GM23338 (cell line): Measurements from ENCODE around the gene PAPOLB. TPM values are rescaled to one million over a fixed set of nuclear protein-coding genes. Genes with fewer than 3 reads are reported as not detected.

Source experiments
- ATAC-seq: fragments of 200-7000 bp; cut with Tn5 transposase; 3 replicates; pipeline ENCODE4 v1.9.1; 2020
- DNase-seq: peaks from one replicate; pipeline ENCODE4 v3.0.0-alpha.2; 2015; ENCODE audit warnings: low spot score
- H2AFZ ChIP-seq: fragments of 200-600 bp; sonication (generic); 2 replicates; pipeline ENCODE4 v1.8.0; 2016; ENCODE audit warnings: antibody characterized with exemption, mild to moderate bottlenecking, moderate library complexity
- H3F3A ChIP-seq: fragments of 200-600 bp; sonication (generic); replicated peaks from 2 replicates; pipeline ENCODE4 v1.8.0; 2017; ENCODE audit warnings: antibody characterized with exemption, mixed run types, low read depth
- H3K27ac ChIP-seq: fragments of 200-600 bp; sonication (generic); 2 replicates; pipeline ENCODE4 v1.6.1; 2016; ENCODE audit warnings: low read depth
- H3K27me3 ChIP-seq: fragments of 200-600 bp; sonication (generic); 2 replicates; pipeline ENCODE4 v1.8.0; 2016; ENCODE audit warnings: mild to moderate bottlenecking, mixed run types, moderate library complexity; ENCODE audit not compliant: insufficient read depth
- H3K36me3 ChIP-seq: fragments of 200-600 bp; sonication (generic); 2 replicates; pipeline ENCODE4 v1.8.0; 2016; ENCODE audit warnings: mild to moderate bottlenecking; ENCODE audit not compliant: insufficient read depth
- H3K4me1 ChIP-seq: fragments of 200-600 bp; sonication (generic); 2 replicates; pipeline ENCODE4 v1.8.0; 2016; ENCODE audit warnings: mild to moderate bottlenecking, moderate library complexity; ENCODE audit not compliant: insufficient read depth
- H3K4me2 ChIP-seq: fragments of 200-600 bp; sonication (generic); 2 replicates; pipeline ENCODE4 v1.7.1; 2017; ENCODE audit warnings: mixed run types
- H3K4me3 ChIP-seq: fragments of 200-600 bp; sonication (generic); 2 replicates; pipeline ENCODE4 v1.6.1; 2016; ENCODE audit warnings: mixed run types
- H3K79me2 ChIP-seq: fragments of 200-600 bp; sonication (generic); replicated peaks from 2 replicates; pipeline ENCODE4 v1.8.0; 2017; ENCODE audit warnings: mild to moderate bottlenecking; ENCODE audit not compliant: insufficient read depth
- H3K9me2 ChIP-seq: fragments of 200-600 bp; sonication (generic); 2 replicates; pipeline ENCODE4 v1.8.0; 2017; ENCODE audit not compliant: insufficient read depth
- H4K20me1 ChIP-seq: fragments of 200-600 bp; sonication (generic); replicated peaks from 2 replicates; pipeline ENCODE4 v1.8.0; 2017; ENCODE audit warnings: mild to moderate bottlenecking; ENCODE audit not compliant: insufficient read depth
- H3K27ac Mint-ChIP-seq: 2 replicates; pipeline ENCODE4 v1.8.0; 2020; ENCODE audit warnings: inconsistent platforms, mild to moderate bottlenecking, moderate library complexity, mixed read lengths
- H3K27me3 Mint-ChIP-seq: 3 replicates; pipeline ENCODE4 v1.8.0; 2022; ENCODE audit warnings: low read depth, mild to moderate bottlenecking, moderate library complexity, mixed read lengths, inconsistent platforms; ENCODE audit not compliant: insufficient read depth, poor library complexity
- H3K36me3 Mint-ChIP-seq: 3 replicates; pipeline ENCODE4 v1.8.0; 2021; ENCODE audit warnings: low read depth, mild to moderate bottlenecking, inconsistent platforms, moderate library complexity, mixed read lengths
- H3K4me1 Mint-ChIP-seq: 3 replicates; pipeline ENCODE4 v1.8.0; 2020; ENCODE audit warnings: mild to moderate bottlenecking, inconsistent platforms, mixed read lengths
- H3K4me3 Mint-ChIP-seq: 3 replicates; pipeline ENCODE4 v1.8.0; 2021; ENCODE audit warnings: moderate library complexity, mild to moderate bottlenecking, inconsistent platforms, mixed read lengths
- H3K9me3 Mint-ChIP-seq: 3 replicates; pipeline ENCODE4 v1.8.0; 2020; ENCODE audit warnings: moderate library complexity, mild to moderate bottlenecking, inconsistent platforms, mixed read lengths
- CREB1 ChIP-seq: fragments of 250-450 bp; sonication (Bioruptor Pico); IDR thresholded peaks from 2 replicates; pipeline ENCODE4 v1.5.0; 2020; ENCODE audit warnings: low read depth, mild to moderate bottlenecking, moderate library complexity
- EZH2phosphoT487 ChIP-seq: fragments of 200-600 bp; sonication (generic); IDR thresholded peaks from one replicate; pipeline ENCODE4 v1.8.1; 2018; ENCODE audit warnings: antibody characterized with exemption; ENCODE audit not compliant: unreplicated experiment
- JUNB ChIP-seq: IDR thresholded peaks from one replicate; pipeline ENCODE4 v1.6.1; 2016; ENCODE audit warnings: antibody characterized with exemption; ENCODE audit not compliant: unreplicated experiment
- POLR2AphosphoS5 ChIP-seq: IDR thresholded peaks from 2 replicates; pipeline ENCODE4 v1.6.1; 2016; ENCODE audit warnings: antibody characterized with exemption, low read depth
- STAT1 ChIP-seq: IDR thresholded peaks from one replicate; pipeline ENCODE4 v1.6.1; 2016; ENCODE audit warnings: antibody characterized with exemption; ENCODE audit not compliant: unreplicated experiment
- ZNF114 ChIP-seq: fragments of 250-450 bp; sonication (Bioruptor Pico); IDR thresholded peaks from 2 replicates; pipeline ENCODE4 v1.5.0; 2020; ENCODE audit warnings: mild to moderate bottlenecking, moderate library complexity
- ZNF331 ChIP-seq: fragments of 250-450 bp; sonication (Bioruptor Pico); IDR thresholded peaks from 2 replicates; pipeline ENCODE4 v1.5.0; 2020; ENCODE audit warnings: low read depth, mild to moderate bottlenecking, moderate library complexity
- polyA plus RNA-seq: library from polyadenylated mRNA; unstranded; fragments of >200 nt; fragmentation: Nextera tagmentation; extraction: Ambion mirVana; gene quantifications from 2 replicates; pipeline ENCODE4 v1.2.1, GENCODE V29; 2016
- total RNA-seq: library from RNA; depleted of rRNA; stranded (reverse); fragments of >200 nt; shearing (Covaris generic); gene quantifications from 2 replicates; pipeline ENCODE4 v1.2.3, GENCODE V29; 2014
- TF ChIP-seq, protein P1 (sequence below): IDR thresholded peaks from 2 replicates; pipeline ENCODE4 v1.6.1; 2016; ENCODE audit warnings: antibody characterized with exemption
- TF ChIP-seq, protein P2 (sequence below): IDR thresholded peaks from one replicate; pipeline ENCODE4 v1.6.1; 2018; ENCODE audit warnings: antibody characterized with exemption; ENCODE audit not compliant: unreplicated experiment

Gene PAPOLB
- total and polyA plus RNA-seq, 2 experiments from 2014 or later: 0.08 to 0.42 TPM

DNA sequence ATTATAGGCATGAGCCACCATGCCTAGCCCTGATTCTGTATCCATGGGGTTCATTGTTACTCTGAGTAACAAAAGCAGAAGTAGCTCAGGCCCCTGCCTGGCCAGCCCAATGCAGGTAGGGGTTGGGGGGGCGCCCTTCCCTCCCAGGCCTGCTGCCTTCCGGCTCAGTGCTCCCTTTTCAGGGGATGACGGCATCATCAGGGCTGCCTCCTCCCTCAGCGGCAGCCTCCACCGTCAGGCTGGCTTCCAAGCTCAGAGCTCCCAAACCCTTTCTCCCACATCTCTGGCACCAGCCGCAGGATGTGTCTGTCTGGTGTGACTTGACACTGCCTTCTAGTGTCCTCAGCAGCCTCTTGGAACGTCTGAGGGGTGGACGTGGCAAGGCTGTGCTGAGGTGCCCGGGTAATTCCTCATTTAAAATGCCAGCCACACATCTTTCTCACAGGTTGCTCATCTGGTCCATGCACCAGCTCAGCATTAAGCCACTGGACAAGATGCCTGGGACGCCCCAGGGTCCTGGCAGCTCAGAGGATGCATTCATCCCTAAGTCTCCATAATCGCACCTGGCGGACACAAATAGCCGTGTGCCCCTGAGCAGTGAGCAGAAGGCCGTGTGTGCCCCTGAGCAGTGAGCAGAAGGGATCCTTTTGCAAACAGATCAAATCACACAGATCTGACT, 38.2 kb downstream of the PAPOLB start (continued):
- TF ChIP-seq, protein P1, sequence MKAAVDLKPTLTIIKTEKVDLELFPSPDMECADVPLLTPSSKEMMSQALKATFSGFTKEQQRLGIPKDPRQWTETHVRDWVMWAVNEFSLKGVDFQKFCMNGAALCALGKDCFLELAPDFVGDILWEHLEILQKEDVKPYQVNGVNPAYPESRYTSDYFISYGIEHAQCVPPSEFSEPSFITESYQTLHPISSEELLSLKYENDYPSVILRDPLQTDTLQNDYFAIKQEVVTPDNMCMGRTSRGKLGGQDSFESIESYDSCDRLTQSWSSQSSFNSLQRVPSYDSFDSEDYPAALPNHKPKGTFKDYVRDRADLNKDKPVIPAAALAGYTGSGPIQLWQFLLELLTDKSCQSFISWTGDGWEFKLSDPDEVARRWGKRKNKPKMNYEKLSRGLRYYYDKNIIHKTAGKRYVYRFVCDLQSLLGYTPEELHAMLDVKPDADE: no peak
- no peak for TF ChIP-seq ZNF114 (CRISPR knock-in tag)
- TF ChIP-seq, protein P2, sequence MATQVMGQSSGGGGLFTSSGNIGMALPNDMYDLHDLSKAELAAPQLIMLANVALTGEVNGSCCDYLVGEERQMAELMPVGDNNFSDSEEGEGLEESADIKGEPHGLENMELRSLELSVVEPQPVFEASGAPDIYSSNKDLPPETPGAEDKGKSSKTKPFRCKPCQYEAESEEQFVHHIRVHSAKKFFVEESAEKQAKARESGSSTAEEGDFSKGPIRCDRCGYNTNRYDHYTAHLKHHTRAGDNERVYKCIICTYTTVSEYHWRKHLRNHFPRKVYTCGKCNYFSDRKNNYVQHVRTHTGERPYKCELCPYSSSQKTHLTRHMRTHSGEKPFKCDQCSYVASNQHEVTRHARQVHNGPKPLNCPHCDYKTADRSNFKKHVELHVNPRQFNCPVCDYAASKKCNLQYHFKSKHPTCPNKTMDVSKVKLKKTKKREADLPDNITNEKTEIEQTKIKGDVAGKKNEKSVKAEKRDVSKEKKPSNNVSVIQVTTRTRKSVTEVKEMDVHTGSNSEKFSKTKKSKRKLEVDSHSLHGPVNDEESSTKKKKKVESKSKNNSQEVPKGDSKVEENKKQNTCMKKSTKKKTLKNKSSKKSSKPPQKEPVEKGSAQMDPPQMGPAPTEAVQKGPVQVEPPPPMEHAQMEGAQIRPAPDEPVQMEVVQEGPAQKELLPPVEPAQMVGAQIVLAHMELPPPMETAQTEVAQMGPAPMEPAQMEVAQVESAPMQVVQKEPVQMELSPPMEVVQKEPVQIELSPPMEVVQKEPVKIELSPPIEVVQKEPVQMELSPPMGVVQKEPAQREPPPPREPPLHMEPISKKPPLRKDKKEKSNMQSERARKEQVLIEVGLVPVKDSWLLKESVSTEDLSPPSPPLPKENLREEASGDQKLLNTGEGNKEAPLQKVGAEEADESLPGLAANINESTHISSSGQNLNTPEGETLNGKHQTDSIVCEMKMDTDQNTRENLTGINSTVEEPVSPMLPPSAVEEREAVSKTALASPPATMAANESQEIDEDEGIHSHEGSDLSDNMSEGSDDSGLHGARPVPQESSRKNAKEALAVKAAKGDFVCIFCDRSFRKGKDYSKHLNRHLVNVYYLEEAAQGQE: no peak
- TF ChIP-seq CREB1 (CRISPR knock-in tag): no peak

DNA sequence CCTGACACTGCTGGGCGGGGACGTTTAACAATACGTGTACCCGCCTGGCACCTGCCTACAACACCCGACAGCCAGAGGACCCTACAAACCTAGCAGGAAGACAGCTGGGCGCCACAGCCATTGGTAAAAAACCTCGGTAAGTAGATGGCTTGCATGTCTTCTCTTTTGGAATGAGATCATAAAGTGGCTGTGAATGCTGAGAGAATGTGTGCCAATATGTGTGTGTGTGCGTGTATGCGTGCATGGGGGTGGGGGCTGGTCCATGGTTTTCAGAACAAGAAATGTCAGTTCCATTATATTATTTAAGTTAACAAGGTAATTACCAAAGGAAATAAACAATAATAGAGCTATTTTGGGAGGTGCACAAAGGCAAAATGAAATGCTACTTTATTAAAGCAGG, 39.2 kb downstream of the PAPOLB start:
- H3K4me1 Mint-ChIP-seq: no peaks in the 10 kb centered on the region
- H3K27me3 ChIP-seq: no peaks in the 10 kb centered on the region
- H3K36me3 Mint-ChIP-seq: no peaks in the 10 kb centered on the region
- H3K4me1 ChIP-seq: no peaks in the 10 kb centered on the region
- no peak overlapping the region for H2AFZ ChIP-seq
- H3K4me3 Mint-ChIP-seq: no peak overlapping the region
- H3K9me3 Mint-ChIP-seq: no peaks in the 10 kb centered on the region
- no peak overlapping the region for H3K4me3 ChIP-seq
- no peak overlapping the region for H3K4me2 ChIP-seq
- no peaks in the 10 kb centered on the region for H3K9me2 ChIP-seq
- no peak overlapping the region for H3K27ac Mint-ChIP-seq
- H4K20me1 ChIP-seq: no peaks in the 10 kb centered on the region
- DNase-seq: no peak
- no peaks in the 10 kb centered on the region for H3F3A ChIP-seq
- H3K79me2 ChIP-seq: no peaks in the 10 kb centered on the region
- no peak for TF ChIP-seq STAT1
- TF ChIP-seq, protein P1: no peak
- no peak for TF ChIP-seq POLR2AphosphoS5
- no peak for TF ChIP-seq CREB1 (CRISPR knock-in tag)
- TF ChIP-seq ZNF114 (CRISPR knock-in tag): no peak
- TF ChIP-seq ZNF331 (CRISPR knock-in tag): no peak
- TF ChIP-seq EZH2phosphoT487: no peak
- no peak for TF ChIP-seq JUNB
- TF ChIP-seq, protein P2: no peak
- H3K36me3 ChIP-seq: no peaks in the 10 kb centered on the region
- no peak for ATAC-seq
- no peak overlapping the region for H3K27ac ChIP-seq
- H3K27me3 Mint-ChIP-seq: peaks cover 5% of the 10 kb centered on the region
